Suprapubic skin (tissue), 4 donors: ENCODE measurements around the gene CHN1. TPM values are rescaled to one million over a fixed set of nuclear protein-coding genes. Genes with fewer than 3 reads are reported as not detected.

Experiments
- DNase-seq, 2 donors: peaks; one replicate each; pipeline ENCODE4 v3.0.0-alpha.2; 2019; ENCODE audit warnings: low spot score in 2 of 2
- H3K27ac ChIP-seq: fragments of 200-600 bp; sonication (generic); one replicate; pipeline ENCODE4 v1.5.1; 2019
- H3K27me3 ChIP-seq: fragments of 200-600 bp; sonication (generic); one replicate; pipeline ENCODE4 v1.5.1; 2019
- H3K36me3 ChIP-seq: fragments of 200-600 bp; sonication (generic); one replicate; pipeline ENCODE4 v1.5.1; 2019
- H3K4me1 ChIP-seq: fragments of 200-600 bp; sonication (generic); one replicate; pipeline ENCODE4 v1.5.1; 2019
- H3K4me3 ChIP-seq: fragments of 200-600 bp; sonication (generic); one replicate; pipeline ENCODE4 v1.5.1; 2019; ENCODE audit warnings: mild to moderate bottlenecking
- H3K9me3 ChIP-seq: fragments of 200-600 bp; sonication (generic); one replicate; pipeline ENCODE4 v1.5.1; 2019
- EP300 ChIP-seq: sonication (generic); formaldehyde crosslinking; IDR thresholded peaks from one replicate; pipeline ENCODE4 v1.6.1; 2017; ENCODE audit warnings: antibody characterized with exemption
- POLR2A ChIP-seq, 2 donors: fragments of 450-650 bp; IDR thresholded peaks; one replicate each; pipeline ENCODE4 v1.6.1; 2017; ENCODE audit warnings: antibody characterized with exemption in 2 of 2, mild to moderate bottlenecking in 2 of 2, moderate library complexity in 2 of 2
- POLR2AphosphoS5 ChIP-seq, 3 donors: sonication (generic); formaldehyde crosslinking; IDR thresholded peaks; one replicate each; pipeline ENCODE4 v1.6.1; 2017; ENCODE audit warnings: antibody characterized with exemption in 3 of 3
- WGBS: methylation state at CpG from one replicate; pipeline ENCODE4 v1.1.5; 2018; 5-methylcytosine and 5-hydroxymethylcytosine counted together
- total RNA-seq, 4 donors: library from RNA; depleted of rRNA; stranded (reverse); fragments of >200 nt; gene quantifications; one replicate each; pipeline ENCODE4 v1.1.0, GENCODE V29; 2016
- TF ChIP-seq, protein P1 (sequence below), 2 donors: fragments of 200-600 bp in 1 of 2; fragments of 450-650 bp in 1 of 2; sonication (generic) in 1 of 2; IDR thresholded peaks; one replicate each; pipeline ENCODE4 v1.5.1; 2016 to 2019; ENCODE audit warnings: antibody characterized with exemption in 2 of 2, mild to moderate bottlenecking in 1 of 2, moderate library complexity in 1 of 2

Gene CHN1, protein sequence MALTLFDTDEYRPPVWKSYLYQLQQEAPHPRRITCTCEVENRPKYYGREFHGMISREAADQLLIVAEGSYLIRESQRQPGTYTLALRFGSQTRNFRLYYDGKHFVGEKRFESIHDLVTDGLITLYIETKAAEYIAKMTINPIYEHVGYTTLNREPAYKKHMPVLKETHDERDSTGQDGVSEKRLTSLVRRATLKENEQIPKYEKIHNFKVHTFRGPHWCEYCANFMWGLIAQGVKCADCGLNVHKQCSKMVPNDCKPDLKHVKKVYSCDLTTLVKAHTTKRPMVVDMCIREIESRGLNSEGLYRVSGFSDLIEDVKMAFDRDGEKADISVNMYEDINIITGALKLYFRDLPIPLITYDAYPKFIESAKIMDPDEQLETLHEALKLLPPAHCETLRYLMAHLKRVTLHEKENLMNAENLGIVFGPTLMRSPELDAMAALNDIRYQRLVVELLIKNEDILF
- 1 to 10 TPM; 1.6 to 4.9 (median 3.6) TPM for total RNA-seq

DNA sequence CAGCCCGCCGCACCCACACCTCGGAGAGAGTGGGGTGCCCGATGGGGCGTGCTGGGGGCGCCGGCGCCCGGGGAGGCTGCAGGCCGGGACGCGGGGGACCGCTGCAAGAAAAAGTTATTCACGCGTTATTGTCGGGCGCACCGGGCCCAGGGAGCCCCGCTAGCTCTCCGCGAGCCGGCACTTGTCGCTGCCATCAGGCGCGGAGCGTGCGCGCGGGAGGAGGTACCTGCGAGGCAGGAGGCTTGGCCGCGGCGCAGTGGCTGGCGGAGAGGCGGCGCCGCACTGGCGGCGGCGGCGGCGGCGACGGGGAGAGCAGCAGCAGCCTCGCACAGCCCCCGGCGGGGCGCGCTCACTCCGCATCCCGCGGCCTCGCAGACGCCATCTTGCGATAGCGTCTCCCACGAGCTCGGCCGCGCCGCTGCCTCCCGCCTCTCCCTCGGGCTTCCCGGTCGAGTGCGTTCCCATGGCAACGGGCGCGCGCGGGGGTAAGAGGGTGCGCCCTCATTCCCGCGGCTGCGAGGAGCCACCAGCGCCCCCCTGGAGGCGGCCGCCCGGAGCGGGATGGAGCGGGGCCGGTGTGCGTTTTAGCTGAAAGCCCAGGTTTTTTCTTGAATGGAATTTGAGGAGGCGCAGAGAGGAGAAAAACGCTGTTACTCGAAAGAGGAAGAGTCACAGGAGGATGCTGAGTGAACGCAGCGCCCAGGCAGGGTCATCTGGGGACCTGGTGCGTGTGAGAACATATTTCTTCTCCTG lies at the start of gene CHN1:
Gene CHN1, minus strand, starts transcription at position 402 of the 753 bp plus-strand sequence. CDS start 469 bp downstream, outside the sequence.
- peak within 1 kb of the TSS; percentile 48 for H3K27ac ChIP-seq

DNA sequence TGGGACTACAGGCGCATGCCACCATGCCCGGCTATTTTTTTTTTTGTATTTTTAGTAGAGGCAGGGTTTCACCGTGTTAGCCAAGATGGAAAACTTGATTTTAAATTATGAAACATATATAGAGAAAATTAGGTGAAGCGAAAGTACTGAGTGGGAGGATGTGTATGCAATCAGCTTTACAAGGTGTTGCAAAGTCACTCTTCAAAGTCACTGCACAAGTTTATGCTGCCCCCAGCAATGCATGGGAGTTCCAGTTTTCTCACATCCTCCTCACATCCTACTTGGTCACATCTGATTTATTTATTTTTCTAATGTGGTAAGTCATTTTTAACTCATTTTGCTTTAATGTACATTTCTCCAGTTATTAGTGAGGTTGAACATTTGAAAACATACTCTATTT lies 49.2 kb upstream of the CHN1 start:
- Histone ChIP-seq H3K4me3 (no peak overlapping the region), H3K27me3 (no peaks in the 10 kb centered on the region)

More for the DNA sequence above, at the start of gene CHN1:
- DNase-seq = peak; percentile 80 to 88
- TF ChIP-seq POLR2A (IDR thresholded peaks at IDR 0.05) (no peak), EP300 (no peak), POLR2AphosphoS5 (IDR thresholded peaks at IDR 0.05) (no peak)
- TF ChIP-seq, protein P1, sequence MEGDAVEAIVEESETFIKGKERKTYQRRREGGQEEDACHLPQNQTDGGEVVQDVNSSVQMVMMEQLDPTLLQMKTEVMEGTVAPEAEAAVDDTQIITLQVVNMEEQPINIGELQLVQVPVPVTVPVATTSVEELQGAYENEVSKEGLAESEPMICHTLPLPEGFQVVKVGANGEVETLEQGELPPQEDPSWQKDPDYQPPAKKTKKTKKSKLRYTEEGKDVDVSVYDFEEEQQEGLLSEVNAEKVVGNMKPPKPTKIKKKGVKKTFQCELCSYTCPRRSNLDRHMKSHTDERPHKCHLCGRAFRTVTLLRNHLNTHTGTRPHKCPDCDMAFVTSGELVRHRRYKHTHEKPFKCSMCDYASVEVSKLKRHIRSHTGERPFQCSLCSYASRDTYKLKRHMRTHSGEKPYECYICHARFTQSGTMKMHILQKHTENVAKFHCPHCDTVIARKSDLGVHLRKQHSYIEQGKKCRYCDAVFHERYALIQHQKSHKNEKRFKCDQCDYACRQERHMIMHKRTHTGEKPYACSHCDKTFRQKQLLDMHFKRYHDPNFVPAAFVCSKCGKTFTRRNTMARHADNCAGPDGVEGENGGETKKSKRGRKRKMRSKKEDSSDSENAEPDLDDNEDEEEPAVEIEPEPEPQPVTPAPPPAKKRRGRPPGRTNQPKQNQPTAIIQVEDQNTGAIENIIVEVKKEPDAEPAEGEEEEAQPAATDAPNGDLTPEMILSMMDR (IDR thresholded peaks at IDR 0.05) = no peak
- Histone ChIP-seq H3K27me3 (peaks cover 52% of the 10 kb centered on the region), H3K9me3 (no peaks in the 10 kb centered on the region), H3K4me3 (peak within 1 kb of the TSS; percentile 58), H3K4me1 (peaks cover 15% of the 10 kb centered on the region), H3K36me3 (no peaks in the 10 kb centered on the region)
- WGBS = 0% methylated on average over 10 of the region's 89 CpGs

GRCh38 chr2:175049661-175050060 lies 44.5 kb upstream of the CHN1 start:
- no peak for DNase-seq
- Histone ChIP-seq H3K9me3 (no peaks in the 10 kb centered on the region), H3K36me3 (no peaks in the 10 kb centered on the region), H3K4me3 (no peak overlapping the region), H3K27ac (no peak overlapping the region), H3K27me3 (no peaks in the 10 kb centered on the region), H3K4me1 (no peaks in the 10 kb centered on the region)
- no peak for TF ChIP-seq POLR2AphosphoS5 (IDR thresholded peaks at IDR 0.05)
- TF ChIP-seq EP300 = no peak
- no peak for TF ChIP-seq POLR2A (IDR thresholded peaks at IDR 0.05)
- TF ChIP-seq, protein P1 (IDR thresholded peaks at IDR 0.05) = no peak

More for the DNA sequence above, 49.2 kb upstream of the CHN1 start:
- H3K36me3 ChIP-seq = no peaks in the 10 kb centered on the region
- DNase-seq = no peak
- H3K27ac ChIP-seq = no peak overlapping the region
- TF ChIP-seq POLR2AphosphoS5 (IDR thresholded peaks at IDR 0.05) (no peak), EP300 (no peak), POLR2A (IDR thresholded peaks at IDR 0.05) (no peak)
- TF ChIP-seq, protein P1 (IDR thresholded peaks at IDR 0.05) = no peak
- H3K4me1 ChIP-seq = no peaks in the 10 kb centered on the region
- 94% methylated on average over 4 of the region's 4 CpGs for WGBS
- H3K9me3 ChIP-seq = no peaks in the 10 kb centered on the region

DNA sequence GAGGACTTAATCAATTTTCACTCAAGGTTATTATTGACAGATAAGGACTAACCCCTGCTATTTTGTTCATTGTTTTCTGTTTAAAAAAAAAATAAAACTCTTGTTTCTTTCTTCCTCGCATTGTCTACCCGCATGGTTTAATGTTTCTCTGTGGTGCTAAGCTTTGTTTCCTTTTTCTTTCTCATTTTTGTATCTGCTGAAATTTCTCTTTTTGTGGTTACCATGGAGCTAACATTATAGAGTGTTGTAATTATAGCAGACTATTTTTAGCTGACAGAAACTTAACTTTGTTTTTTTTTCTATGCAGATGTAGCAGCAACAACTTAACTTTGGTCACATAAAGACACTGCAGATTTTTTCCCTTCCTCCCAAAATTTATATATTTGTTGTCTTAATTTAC lies 43.1 kb upstream of the CHN1 start:
- no peaks in the 10 kb centered on the region for H3K9me3 ChIP-seq
- H3K4me1 ChIP-seq = no peaks in the 10 kb centered on the region
- TF ChIP-seq, protein P1 (IDR thresholded peaks at IDR 0.05) = no peak
- no peak for TF ChIP-seq POLR2AphosphoS5 (IDR thresholded peaks at IDR 0.05)
- no peak for TF ChIP-seq EP300
- no peak for TF ChIP-seq POLR2A (IDR thresholded peaks at IDR 0.05)
- H3K27ac ChIP-seq = no peak overlapping the region
- no peaks in the 10 kb centered on the region for H3K36me3 ChIP-seq
- H3K4me3 ChIP-seq = no peak overlapping the region
- no peaks in the 10 kb centered on the region for H3K27me3 ChIP-seq
- DNase-seq = no peak
- WGBS = 91% methylated on average over 2 of the region's 2 CpGs

DNA sequence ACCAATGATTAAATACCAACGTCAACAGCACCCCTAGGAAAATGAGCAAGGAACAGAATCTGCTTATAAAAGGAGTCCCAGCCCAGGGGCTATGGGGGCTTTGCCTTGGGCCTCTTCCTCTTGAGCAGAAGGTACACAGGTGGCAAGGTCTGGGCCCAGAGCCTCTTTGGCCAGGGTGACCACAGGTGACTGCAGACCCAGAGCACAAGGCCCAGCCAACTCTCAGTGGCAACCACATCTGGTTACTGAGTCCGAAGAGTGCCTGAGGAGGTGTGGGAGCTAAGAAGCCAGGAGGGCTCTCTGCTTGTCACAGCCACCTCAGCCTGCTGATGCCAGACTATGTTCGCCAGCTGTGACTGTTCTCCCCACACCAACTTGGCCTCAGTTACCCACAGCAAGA lies 34.3 kb upstream of the CHN1 start:
- DNase-seq = no peak
- WGBS = 86% methylated on average over 3 of the region's 3 CpGs

More for the DNA sequence above, 34.3 kb upstream of the CHN1 start:
- Histone ChIP-seq H3K9me3 (no peaks in the 10 kb centered on the region), H3K4me3 (no peak overlapping the region), H3K27me3 (no peaks in the 10 kb centered on the region), H3K4me1 (no peaks in the 10 kb centered on the region), H3K36me3 (no peaks in the 10 kb centered on the region), H3K27ac (no peak overlapping the region)
- TF ChIP-seq, protein P1 (IDR thresholded peaks at IDR 0.05) = no peak
- TF ChIP-seq POLR2A (IDR thresholded peaks at IDR 0.05) = no peak
- no peak for TF ChIP-seq EP300
- TF ChIP-seq POLR2AphosphoS5 (IDR thresholded peaks at IDR 0.05) = no peak
